HEK293T (cell line): ENCODE results near the gene KRTAP2-4.

ENCODE experiments used
- BHLHE40 ChIP-seq: fragments of 450-650 bp; IDR thresholded peaks from 2 replicates; pipeline ENCODE4 v1.6.1; 2016; ENCODE audit warnings: mild to moderate bottlenecking, moderate library complexity, borderline replicate concordance
- FOXK2 ChIP-seq: fragments of 450-650 bp; IDR thresholded peaks from 2 replicates; pipeline ENCODE4 v1.6.1; 2016; ENCODE audit warnings: mild to moderate bottlenecking
- HDGF ChIP-seq: fragments of 450-650 bp; IDR thresholded peaks from 2 replicates; pipeline ENCODE4 v1.6.1; 2017; ENCODE audit warnings: antibody characterized with exemption, borderline replicate concordance
- SP1 ChIP-seq: fragments of 450-650 bp; IDR thresholded peaks from 2 replicates; pipeline ENCODE4 v1.6.1; 2017
- SUZ12 ChIP-seq: fragments of 450-650 bp; IDR thresholded peaks from 2 replicates; pipeline ENCODE4 v1.6.1; 2016; ENCODE audit warnings: mild to moderate bottlenecking
- ZNF384 ChIP-seq: fragments of 450-650 bp; IDR thresholded peaks from 2 replicates; pipeline ENCODE4 v1.6.1; 2016

DNA sequence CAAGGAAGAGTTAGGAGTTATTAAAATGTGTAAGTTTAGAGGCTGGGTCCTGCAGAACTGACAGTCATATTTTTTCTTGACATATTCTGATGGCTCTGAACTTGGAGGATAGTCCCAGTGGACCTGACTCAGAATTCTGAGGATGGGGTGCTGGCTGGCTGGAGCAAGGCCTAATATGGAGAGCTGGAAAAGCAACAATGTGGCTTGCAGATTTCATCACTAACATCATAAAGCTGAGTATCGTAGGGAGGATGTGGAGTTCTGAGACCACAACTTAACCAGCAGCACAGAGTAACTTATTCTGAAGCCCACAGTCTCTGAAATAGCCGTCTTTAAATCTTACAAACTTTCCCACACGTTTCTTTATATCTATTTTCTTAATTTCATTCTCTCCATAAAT lies 41.0 kb downstream of the KRTAP2-4 start:
- TF ChIP-seq SP1 (no peak), ZNF384 (no peak), SUZ12 (no peak), FOXK2 (no peak), BHLHE40 (no peak), HDGF (no peak)
